Vagina (tissue), 2 donors: ENCODE data around the gene ZNF490. TPM values are rescaled to one million over a fixed set of nuclear protein-coding genes. Genes with fewer than 3 reads are reported as not detected.

Experiments used
- DNase-seq, 2 donors: peaks; one replicate each; pipeline ENCODE4 v3.0.0-alpha.2; 2017; ENCODE audit errors: extremely low spot score in 2 of 2
- H3K27ac ChIP-seq: fragments of 200-600 bp; sonication (generic); one replicate; pipeline ENCODE4 v1.5.1; 2019
- H3K27me3 ChIP-seq: fragments of 200-600 bp; sonication (generic); one replicate; pipeline ENCODE4 v1.5.1; 2019
- H3K36me3 ChIP-seq, 2 donors: fragments of 200-600 bp; sonication (generic); one replicate each; pipeline ENCODE4 v1.5.1; 2017 to 2019
- H3K4me1 ChIP-seq: fragments of 200-600 bp; sonication (generic); one replicate; pipeline ENCODE4 v1.5.1; 2019
- H3K4me3 ChIP-seq, 2 donors: fragments of 200-600 bp; sonication (generic); 1 replicate in 1 of 2; 2 replicates in 1 of 2; pipeline ENCODE4 v1.5.1; 2016 to 2019
- H3K9me3 ChIP-seq: fragments of 200-600 bp; sonication (generic); one replicate; pipeline ENCODE4 v1.5.1; 2019
- POLR2A ChIP-seq, 2 donors: fragments of 450-650 bp; IDR thresholded peaks; one replicate each; pipeline ENCODE4 v1.6.1; 2017; ENCODE audit warnings: antibody characterized with exemption in 2 of 2, mild to moderate bottlenecking in 2 of 2, moderate library complexity in 2 of 2
- POLR2AphosphoS5 ChIP-seq, 2 donors: sonication (generic); formaldehyde crosslinking; IDR thresholded peaks; one replicate each; pipeline ENCODE4 v1.9.0; 2017; ENCODE audit warnings: antibody characterized with exemption in 2 of 2, mild to moderate bottlenecking in 2 of 2, low read depth in 1 of 2; ENCODE audit not compliant: insufficient read depth in 1 of 2
- intact Hi-C: fragments of 100-400 bp; cut with DNase I; formaldehyde crosslinking; loops from one replicate; pipeline ENCODE4 v1.15.1; 2023
- total RNA-seq: library from RNA; depleted of rRNA; stranded (reverse); fragments of >200 nt; gene quantifications from one replicate; pipeline ENCODE4 v1.2.3, GENCODE V29; 2016
- TF ChIP-seq, protein P1 (sequence below), 3 experiments: fragments of 450-650 bp in 2 of 3; fragments of 200-600 bp in 1 of 3; sonication (generic) in 1 of 3; IDR thresholded peaks; one replicate each; pipeline ENCODE4 v1.5.1; 2017 to 2019; ENCODE audit warnings: antibody characterized with exemption in 3 of 3, mild to moderate bottlenecking in 2 of 3, moderate library complexity in 2 of 3

ZNF490 gene
- total RNA-seq, 1 donor from 2014 or later: 4.9 TPM

DNA sequence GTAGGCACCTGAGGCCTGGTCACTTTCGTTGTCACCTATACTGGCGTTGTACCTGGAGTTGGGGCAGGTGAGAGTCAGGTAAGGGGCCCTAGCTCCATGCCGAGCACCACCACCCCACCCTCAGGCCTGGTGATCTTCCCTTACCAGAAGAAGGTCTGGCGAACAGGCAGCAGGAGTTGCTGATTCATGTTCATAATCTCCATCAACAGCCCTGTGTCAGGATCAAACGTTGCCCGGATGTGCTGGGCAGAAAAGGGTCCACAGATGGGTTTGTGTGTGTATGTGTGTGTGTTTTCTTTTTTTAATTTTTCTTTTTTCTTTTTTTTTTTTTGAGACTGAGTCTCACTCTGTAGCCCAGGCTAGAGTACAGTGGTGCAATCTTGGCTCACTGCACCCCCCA lies 41.6 kb upstream of the ZNF490 start:
- H3K36me3 ChIP-seq: peaks cover 0 to 13% of the 10 kb centered on the region in 2 donors
- no peak for DNase-seq

DNA sequence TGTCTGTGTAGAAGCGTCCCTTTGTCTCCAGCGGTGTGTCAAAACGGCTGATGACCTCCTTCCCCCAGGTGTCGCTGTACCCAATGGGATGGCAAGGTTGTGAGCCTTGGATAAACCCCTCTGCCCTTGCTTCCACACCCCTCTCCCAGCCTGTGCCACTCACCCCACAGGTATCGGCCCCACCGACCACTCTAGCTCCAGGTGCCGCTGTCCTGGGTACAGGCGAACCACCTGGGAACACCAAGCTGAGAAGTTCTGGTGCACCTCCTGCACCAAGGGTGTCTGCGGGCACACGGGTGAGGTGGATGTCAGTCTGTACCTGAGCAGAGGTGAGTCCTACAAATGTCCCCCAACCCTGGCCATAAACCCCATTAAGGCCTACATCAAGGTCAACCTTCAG lies 39.3 kb upstream of the ZNF490 start:
- Histone ChIP-seq H3K27me3 (no peaks in the 10 kb centered on the region), H3K9me3 (no peaks in the 10 kb centered on the region), H3K36me3 (peaks cover 0 to 4% of the 10 kb centered on the region in 2 donors), H3K4me3 (no peak overlapping the region), H3K4me1 (peaks cover 19% of the 10 kb centered on the region), H3K27ac (no peak overlapping the region)
- no peak for TF ChIP-seq POLR2AphosphoS5 (IDR thresholded peaks at IDR 0.05; ENCODE audit: insufficient read depth in 1 of 2, low read depth in 1 of 2)
- no peak for TF ChIP-seq POLR2A (IDR thresholded peaks at IDR 0.05)
- no peak for DNase-seq
- intact Hi-C loops: no loop called here

More for the DNA sequence above, 41.6 kb upstream of the ZNF490 start:
- intact Hi-C loops: no loop called here
- no peaks in the 10 kb centered on the region for H3K9me3 ChIP-seq
- H3K4me3 ChIP-seq: no peak overlapping the region
- TF ChIP-seq POLR2A (IDR thresholded peaks at IDR 0.05) (no peak), POLR2AphosphoS5 (IDR thresholded peaks at IDR 0.05; ENCODE audit: insufficient read depth in 1 of 2, low read depth in 1 of 2) (no peak)
- TF ChIP-seq, protein P1, sequence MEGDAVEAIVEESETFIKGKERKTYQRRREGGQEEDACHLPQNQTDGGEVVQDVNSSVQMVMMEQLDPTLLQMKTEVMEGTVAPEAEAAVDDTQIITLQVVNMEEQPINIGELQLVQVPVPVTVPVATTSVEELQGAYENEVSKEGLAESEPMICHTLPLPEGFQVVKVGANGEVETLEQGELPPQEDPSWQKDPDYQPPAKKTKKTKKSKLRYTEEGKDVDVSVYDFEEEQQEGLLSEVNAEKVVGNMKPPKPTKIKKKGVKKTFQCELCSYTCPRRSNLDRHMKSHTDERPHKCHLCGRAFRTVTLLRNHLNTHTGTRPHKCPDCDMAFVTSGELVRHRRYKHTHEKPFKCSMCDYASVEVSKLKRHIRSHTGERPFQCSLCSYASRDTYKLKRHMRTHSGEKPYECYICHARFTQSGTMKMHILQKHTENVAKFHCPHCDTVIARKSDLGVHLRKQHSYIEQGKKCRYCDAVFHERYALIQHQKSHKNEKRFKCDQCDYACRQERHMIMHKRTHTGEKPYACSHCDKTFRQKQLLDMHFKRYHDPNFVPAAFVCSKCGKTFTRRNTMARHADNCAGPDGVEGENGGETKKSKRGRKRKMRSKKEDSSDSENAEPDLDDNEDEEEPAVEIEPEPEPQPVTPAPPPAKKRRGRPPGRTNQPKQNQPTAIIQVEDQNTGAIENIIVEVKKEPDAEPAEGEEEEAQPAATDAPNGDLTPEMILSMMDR (IDR thresholded peaks at IDR 0.05): no peak
- H3K4me1 ChIP-seq: peaks cover 17% of the 10 kb centered on the region
- H3K27me3 ChIP-seq: no peaks in the 10 kb centered on the region
- H3K27ac ChIP-seq: no peak overlapping the region

DNA sequence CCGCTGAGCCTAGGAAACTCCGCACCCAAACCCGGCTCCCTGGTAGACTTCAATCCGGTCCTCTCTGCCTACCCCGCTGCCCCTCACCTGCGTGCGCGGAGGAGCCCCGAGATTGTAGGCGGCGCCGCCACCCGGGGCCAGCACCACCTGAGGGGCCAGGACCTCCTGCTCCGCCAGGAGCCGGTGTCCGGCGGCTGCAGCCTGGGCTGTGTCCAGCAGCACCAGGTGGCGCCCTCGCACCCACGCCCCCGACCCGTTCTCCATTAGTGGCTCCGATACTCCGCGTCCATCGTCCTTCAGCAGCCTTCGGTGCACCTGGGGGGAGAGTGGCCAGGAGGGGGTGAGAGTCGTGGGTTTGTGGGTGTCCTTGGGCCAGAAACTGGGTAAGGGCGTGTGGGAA lies 37.5 kb upstream of the ZNF490 start:
- H3K27ac ChIP-seq: no peak overlapping the region
- TF ChIP-seq POLR2A (IDR thresholded peaks at IDR 0.05) (no peak), POLR2AphosphoS5 (IDR thresholded peaks at IDR 0.05; ENCODE audit: insufficient read depth in 1 of 2, low read depth in 1 of 2) (no peak)
- TF ChIP-seq, protein P1 (IDR thresholded peaks at IDR 0.05): no peak
- DNase-seq: no peak
- intact Hi-C loops: no loop called here
- no peaks in the 10 kb centered on the region for H3K27me3 ChIP-seq
- no peaks in the 10 kb centered on the region for H3K9me3 ChIP-seq
- peaks cover 19% of the 10 kb centered on the region for H3K4me1 ChIP-seq
- H3K4me3 ChIP-seq: peak overlapping the region; percentile 29 to 36
- no peaks in the 10 kb centered on the region for H3K36me3 ChIP-seq

DNA sequence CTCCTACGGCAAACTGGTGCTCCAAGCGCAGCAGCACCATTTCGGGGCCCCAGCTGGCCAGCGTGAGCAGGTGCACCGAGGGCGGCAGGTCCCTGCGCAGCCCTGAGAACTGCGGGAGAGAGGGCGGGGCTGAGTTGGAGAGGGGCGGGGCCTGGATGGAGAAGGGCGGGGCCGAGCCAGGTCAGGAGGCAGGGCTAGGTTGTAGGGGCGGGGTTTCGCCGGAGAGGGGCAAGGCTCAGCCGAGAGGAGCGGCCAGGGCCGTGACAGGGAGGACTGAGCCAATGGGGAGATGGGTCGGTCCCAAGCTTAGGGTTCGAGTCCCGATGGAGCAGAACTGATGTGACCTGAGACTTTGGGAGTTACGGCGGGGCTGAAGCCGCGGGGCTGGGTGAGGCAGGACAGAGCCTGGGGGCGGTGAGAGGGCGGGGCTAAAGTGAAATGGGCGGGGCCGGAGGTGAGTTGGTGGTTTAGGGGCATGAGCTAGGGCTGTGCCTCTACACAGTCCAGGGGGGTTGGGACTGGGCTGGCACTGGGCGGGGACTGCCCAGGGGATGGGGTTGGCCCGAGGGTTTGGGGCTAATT lies 37.0 kb upstream of the ZNF490 start:
- no peaks in the 10 kb centered on the region for H3K36me3 ChIP-seq
- TF ChIP-seq, protein P1 (IDR thresholded peaks at IDR 0.05): no peak
- TF ChIP-seq POLR2A (IDR thresholded peaks at IDR 0.05): no peak
- peaks cover 19% of the 10 kb centered on the region for H3K4me1 ChIP-seq
- intact Hi-C loops: no loop called here
- no peaks in the 10 kb centered on the region for H3K9me3 ChIP-seq
- H3K27ac ChIP-seq: no peak overlapping the region
- no peaks in the 10 kb centered on the region for H3K27me3 ChIP-seq
- DNase-seq: no peak
- H3K4me3 ChIP-seq: peak overlapping the region; percentile 29 to 36

DNA sequence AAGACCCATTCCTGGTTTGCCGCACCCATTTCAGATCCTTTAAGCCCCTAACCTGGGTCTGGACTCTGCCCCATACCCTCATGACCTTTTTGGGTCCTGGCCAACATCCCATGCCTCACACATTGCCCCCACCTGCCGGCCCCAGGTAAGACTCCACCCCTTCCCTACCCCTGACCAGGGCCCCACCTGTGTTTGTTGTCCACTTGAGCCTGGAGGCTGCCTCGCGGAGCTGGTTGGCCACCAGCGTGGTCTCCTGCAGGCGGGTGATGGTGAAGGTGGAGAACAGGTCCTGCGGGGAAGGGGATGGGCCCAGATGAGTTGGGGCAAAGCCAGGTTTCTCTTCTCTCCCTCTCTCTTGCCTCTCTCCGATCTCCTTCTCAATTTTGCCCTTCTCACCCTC lies 36.4 kb upstream of the ZNF490 start:
- no peak for TF ChIP-seq POLR2A (IDR thresholded peaks at IDR 0.05)
- TF ChIP-seq, protein P1 (IDR thresholded peaks at IDR 0.05): no peak
- TF ChIP-seq POLR2AphosphoS5 (IDR thresholded peaks at IDR 0.05; ENCODE audit: insufficient read depth in 1 of 2, low read depth in 1 of 2): no peak
- H3K9me3 ChIP-seq: no peaks in the 10 kb centered on the region
- no peak for DNase-seq
- H3K4me1 ChIP-seq: peaks cover 19% of the 10 kb centered on the region
- H3K4me3 ChIP-seq: no peak overlapping the region
- intact Hi-C loops: no loop called here
- no peaks in the 10 kb centered on the region for H3K27me3 ChIP-seq
- H3K27ac ChIP-seq: no peak overlapping the region
- no peaks in the 10 kb centered on the region for H3K36me3 ChIP-seq
